ENCODE results near the gene BAZ2A.

DNA sequence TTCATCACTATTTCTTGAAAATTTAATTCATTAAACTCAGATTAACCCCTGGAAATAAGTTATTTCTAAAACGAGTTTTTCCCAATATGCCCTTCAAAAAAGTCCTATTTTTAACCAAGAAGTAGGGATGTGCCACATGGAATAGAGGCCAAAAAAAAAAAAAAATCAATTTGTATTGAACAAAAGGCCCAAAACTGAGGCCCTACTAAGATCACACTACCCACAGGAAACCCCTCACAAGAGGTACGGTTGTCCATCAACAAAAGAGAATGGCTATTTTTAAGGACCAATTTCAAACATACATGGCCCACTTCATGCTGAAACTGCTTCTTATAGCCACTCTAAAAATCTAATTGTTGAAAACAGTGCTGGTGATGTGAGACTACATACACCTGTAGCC, 7.5 kb upstream of the BAZ2A start:
- TF ChIP-seq POLR2A (IDR thresholded peaks at IDR 0.05) = no peak
- TF ChIP-seq, protein P1, sequence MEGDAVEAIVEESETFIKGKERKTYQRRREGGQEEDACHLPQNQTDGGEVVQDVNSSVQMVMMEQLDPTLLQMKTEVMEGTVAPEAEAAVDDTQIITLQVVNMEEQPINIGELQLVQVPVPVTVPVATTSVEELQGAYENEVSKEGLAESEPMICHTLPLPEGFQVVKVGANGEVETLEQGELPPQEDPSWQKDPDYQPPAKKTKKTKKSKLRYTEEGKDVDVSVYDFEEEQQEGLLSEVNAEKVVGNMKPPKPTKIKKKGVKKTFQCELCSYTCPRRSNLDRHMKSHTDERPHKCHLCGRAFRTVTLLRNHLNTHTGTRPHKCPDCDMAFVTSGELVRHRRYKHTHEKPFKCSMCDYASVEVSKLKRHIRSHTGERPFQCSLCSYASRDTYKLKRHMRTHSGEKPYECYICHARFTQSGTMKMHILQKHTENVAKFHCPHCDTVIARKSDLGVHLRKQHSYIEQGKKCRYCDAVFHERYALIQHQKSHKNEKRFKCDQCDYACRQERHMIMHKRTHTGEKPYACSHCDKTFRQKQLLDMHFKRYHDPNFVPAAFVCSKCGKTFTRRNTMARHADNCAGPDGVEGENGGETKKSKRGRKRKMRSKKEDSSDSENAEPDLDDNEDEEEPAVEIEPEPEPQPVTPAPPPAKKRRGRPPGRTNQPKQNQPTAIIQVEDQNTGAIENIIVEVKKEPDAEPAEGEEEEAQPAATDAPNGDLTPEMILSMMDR (IDR thresholded peaks at IDR 0.05) = no peak

Measured in lower leg skin (tissue), 3 donors.